A549 (cell line): ENCODE results near the gene ACO2. TPM values are rescaled to one million over a fixed set of nuclear protein-coding genes. Genes with fewer than 3 reads are reported as not detected.

Source experiments
- ATAC-seq, 2 experiments: fragments of 200-7000 bp in 1 of 2; fragments of >200 bp in 1 of 2; cut with Nextera tagmentation in 1 of 2; cut with Tn5 transposase in 1 of 2; 3 replicates each; pipeline versions ENCODE4 v1.8.0 to v1.9.1; 2018 to 2020; ENCODE audit warnings: mild to moderate bottlenecking in 1 of 2, moderate library complexity in 1 of 2
- CTCF ChIA-PET: fragments of 300-600 bp; sonication (Branson Sonifier 250); formaldehyde crosslinking; extraction: SDS; loops from one replicate; lab custom pipeline; 2021; ENCODE audit warnings: antibody characterized with exemption, inconsistent platforms; lab: Yijun Ruan, JAX
- POLR2A ChIA-PET: fragments of 350-600 bp; formaldehyde crosslinking; extraction: SDS; loops from one replicate; lab custom pipeline; 2021; ENCODE audit warnings: antibody characterized with exemption, inconsistent platforms; lab: Yijun Ruan, JAX
- DNase-seq, 2 experiments: peaks; one replicate each; pipeline versions ENCODE4 v3.0.0 to v3.0.0-alpha.2; 2011 to 2016; ENCODE audit warnings: low read depth in 1 of 2, low spot score in 1 of 2
- FAIRE-seq: peaks from 2 replicates; lab custom pipeline; 2011; peaks lifted over from hg19 to GRCh38; lab: Jason Lieb, UNC
- H3K27ac ChIP-seq, 2 experiments: fragments of >200 bp; sonication (Bioruptor Twin); formaldehyde crosslinking; 3 replicates each; pipeline ENCODE4 v1.5.1; 2016 to 2017
- H3K4me1 ChIP-seq: fragments of >200 bp; sonication (Bioruptor Twin); formaldehyde crosslinking; 3 replicates; pipeline ENCODE4 v1.6.1; 2016
- H3K4me2 ChIP-seq: fragments of >200 bp; sonication (Bioruptor Twin); formaldehyde crosslinking; 3 replicates; pipeline ENCODE4 v1.6.1; 2016
- H3K4me3 ChIP-seq: fragments of >200 bp; sonication (Bioruptor Twin); formaldehyde crosslinking; 3 replicates; pipeline ENCODE4 v1.5.1; 2016
- H3K9me3 ChIP-seq: fragments of >200 bp; sonication (Bioruptor Twin); formaldehyde crosslinking; 3 replicates; pipeline ENCODE4 v1.6.1; 2016
- CBX2 ChIP-seq: fragments of 200-600 bp; sonication (generic); IDR thresholded peaks from 2 replicates; pipeline ENCODE4 v1.6.1; 2016; ENCODE audit warnings: low read depth, mild to moderate bottlenecking, borderline replicate concordance
- CHD4 ChIP-seq: fragments of 200-600 bp; sonication (generic); IDR thresholded peaks from 2 replicates; pipeline ENCODE4 v1.6.1; 2016; ENCODE audit warnings: antibody characterized with exemption, mild to moderate bottlenecking, borderline replicate concordance
- E2F6 ChIP-seq: IDR thresholded peaks from 2 replicates; pipeline ENCODE4 v1.6.1; 2012; ENCODE audit warnings: low read depth, borderline replicate concordance
- EHMT2 ChIP-seq: fragments of 200-600 bp; sonication (generic); IDR thresholded peaks from 2 replicates; pipeline ENCODE4 v1.6.1; 2016; ENCODE audit warnings: antibody characterized with exemption, low read depth, mild to moderate bottlenecking, moderate library complexity
- ESRRA ChIP-seq: fragments of 150-350 bp; IDR thresholded peaks from 2 replicates; pipeline ENCODE4 v1.6.1; 2014; ENCODE audit warnings: mild to moderate bottlenecking, low read length, borderline replicate concordance
- FOSL2 ChIP-seq, 2 experiments: fragments of 450-650 bp in 1 of 2; fragments of >200 bp in 1 of 2; sonication (Bioruptor Twin) in 1 of 2; formaldehyde crosslinking; IDR thresholded peaks; 2 replicates each; pipeline versions ENCODE4 v1.5.0 to v1.6.1; 2016 to 2020; ENCODE audit warnings: mild to moderate bottlenecking in 1 of 2, moderate library complexity in 1 of 2
- FOXS1 ChIP-seq: fragments of 250-450 bp; sonication (Bioruptor Pico); IDR thresholded peaks from 2 replicates; pipeline ENCODE4 v1.5.0; 2020; ENCODE audit warnings: mild to moderate bottlenecking, moderate library complexity
- GATA3 ChIP-seq: IDR thresholded peaks from 2 replicates; pipeline ENCODE4 v1.6.1; 2012; ENCODE audit warnings: borderline replicate concordance
- HEYL ChIP-seq: fragments of 250-450 bp; sonication (Bioruptor Pico); IDR thresholded peaks from 2 replicates; pipeline ENCODE4 v1.8.0; 2021; ENCODE audit warnings: mild to moderate bottlenecking, moderate library complexity
- HOXB13 ChIP-seq: fragments of 250-450 bp; sonication (Bioruptor Pico); IDR thresholded peaks from 2 replicates; pipeline ENCODE4 v1.5.0; 2020; ENCODE audit warnings: low read depth, mild to moderate bottlenecking, moderate library complexity
- JUN ChIP-seq, 2 experiments: fragments of >200 bp; sonication (Bioruptor Twin); formaldehyde crosslinking; IDR thresholded peaks; 2 replicates in 1 of 2; 3 replicates in 1 of 2; pipeline ENCODE4 v1.6.1; 2016 to 2017
- JUNB ChIP-seq: fragments of >200 bp; sonication (Bioruptor Twin); formaldehyde crosslinking; IDR thresholded peaks from 2 replicates; pipeline ENCODE4 v1.6.1; 2016
- KDM1A ChIP-seq: fragments of 200-600 bp; sonication (generic); IDR thresholded peaks from 2 replicates; pipeline ENCODE4 v1.6.1; 2016; ENCODE audit warnings: low read depth, mild to moderate bottlenecking
- MAFK ChIP-seq: fragments of 450-650 bp; IDR thresholded peaks from 2 replicates; pipeline ENCODE4 v1.6.1; 2014; ENCODE audit not compliant: partially characterized antibody
- RARB ChIP-seq: fragments of 250-450 bp; sonication (Bioruptor Pico); IDR thresholded peaks from 2 replicates; pipeline ENCODE4 v1.8.0; 2021; ENCODE audit warnings: mild to moderate bottlenecking, moderate library complexity
- RFX5 ChIP-seq: fragments of 450-650 bp; IDR thresholded peaks from 2 replicates; pipeline ENCODE4 v1.7.1; 2014; ENCODE audit warnings: antibody characterized with exemption, mild to moderate bottlenecking, moderate library complexity
- WGBS: methylation state at CpG from one replicate; pipeline ENCODE4 v1.1.6; 2017; ENCODE audit errors: missing lambda C conversion rate; 5-methylcytosine and 5-hydroxymethylcytosine counted together
- polyA plus RNA-seq, 4 experiments: library from polyadenylated mRNA; depleted of rRNA in 3 of 4; stranded (reverse); fragments of >200 nt; fragmentation: RNase III in 1 of 4; extraction: RNeasy Plus Mini Kit Qiagen cat#74134 plus additional on column Dnase treatment in 1 of 4; gene quantifications; 2 replicates in 3 of 4; 3 replicates in 1 of 4; pipeline ENCODE4 v1.2.3, GENCODE V29; 2011 to 2017
- TF ChIP-seq, protein P1 (sequence below): fragments of 200-600 bp; sonication (generic); IDR thresholded peaks from 2 replicates; pipeline ENCODE4 v1.6.1; 2016; ENCODE audit warnings: antibody characterized with exemption, mild to moderate bottlenecking, moderate library complexity
- TF ChIP-seq, protein P2 (sequence below): fragments of >200 bp; sonication (Bioruptor Twin); formaldehyde crosslinking; IDR thresholded peaks from 3 replicates; pipeline ENCODE4 v1.5.1; 2016
- TF ChIP-seq, protein P3 (sequence below): IDR thresholded peaks from 2 replicates; pipeline ENCODE4 v1.6.1; 2012
- TF ChIP-seq, protein P4 (sequence below): fragments of 250-450 bp; sonication (Bioruptor Pico); IDR thresholded peaks from 2 replicates; pipeline ENCODE4 v1.5.0; 2020; ENCODE audit warnings: low read depth, mild to moderate bottlenecking, moderate library complexity

Gene ACO2
- polyA plus RNA-seq, 2 of the 4 experiments (the other 2 are of a cell fraction) = 30.7 to 43.7 TPM

- ChIA-PET POLR2A (no interaction called here), CTCF (interaction anchor here (6.3 kb wide), 2 partner anchors 13 to 127 kb away, joined by 64 to 69 read pairs; no protein-coding TSS in a partner anchor)
- H3K4me3 ChIP-seq = no peak overlapping the region
- no peaks in the 10 kb centered on the region for H3K4me1 ChIP-seq
- ATAC-seq = no peak
- H3K9me3 ChIP-seq = no peaks in the 10 kb centered on the region
- TF ChIP-seq MAFK = no peak
- TF ChIP-seq EHMT2 = no peak
- TF ChIP-seq, protein P1, sequence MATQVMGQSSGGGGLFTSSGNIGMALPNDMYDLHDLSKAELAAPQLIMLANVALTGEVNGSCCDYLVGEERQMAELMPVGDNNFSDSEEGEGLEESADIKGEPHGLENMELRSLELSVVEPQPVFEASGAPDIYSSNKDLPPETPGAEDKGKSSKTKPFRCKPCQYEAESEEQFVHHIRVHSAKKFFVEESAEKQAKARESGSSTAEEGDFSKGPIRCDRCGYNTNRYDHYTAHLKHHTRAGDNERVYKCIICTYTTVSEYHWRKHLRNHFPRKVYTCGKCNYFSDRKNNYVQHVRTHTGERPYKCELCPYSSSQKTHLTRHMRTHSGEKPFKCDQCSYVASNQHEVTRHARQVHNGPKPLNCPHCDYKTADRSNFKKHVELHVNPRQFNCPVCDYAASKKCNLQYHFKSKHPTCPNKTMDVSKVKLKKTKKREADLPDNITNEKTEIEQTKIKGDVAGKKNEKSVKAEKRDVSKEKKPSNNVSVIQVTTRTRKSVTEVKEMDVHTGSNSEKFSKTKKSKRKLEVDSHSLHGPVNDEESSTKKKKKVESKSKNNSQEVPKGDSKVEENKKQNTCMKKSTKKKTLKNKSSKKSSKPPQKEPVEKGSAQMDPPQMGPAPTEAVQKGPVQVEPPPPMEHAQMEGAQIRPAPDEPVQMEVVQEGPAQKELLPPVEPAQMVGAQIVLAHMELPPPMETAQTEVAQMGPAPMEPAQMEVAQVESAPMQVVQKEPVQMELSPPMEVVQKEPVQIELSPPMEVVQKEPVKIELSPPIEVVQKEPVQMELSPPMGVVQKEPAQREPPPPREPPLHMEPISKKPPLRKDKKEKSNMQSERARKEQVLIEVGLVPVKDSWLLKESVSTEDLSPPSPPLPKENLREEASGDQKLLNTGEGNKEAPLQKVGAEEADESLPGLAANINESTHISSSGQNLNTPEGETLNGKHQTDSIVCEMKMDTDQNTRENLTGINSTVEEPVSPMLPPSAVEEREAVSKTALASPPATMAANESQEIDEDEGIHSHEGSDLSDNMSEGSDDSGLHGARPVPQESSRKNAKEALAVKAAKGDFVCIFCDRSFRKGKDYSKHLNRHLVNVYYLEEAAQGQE = no peak
- no peak for TF ChIP-seq KDM1A
- TF ChIP-seq FOSL2 (IDR thresholded peaks at IDR 0.05) = no peak
- TF ChIP-seq FOSL2 (CRISPR knock-in tag; IDR thresholded peaks at IDR 0.05) = no peak
- TF ChIP-seq, protein P2, sequence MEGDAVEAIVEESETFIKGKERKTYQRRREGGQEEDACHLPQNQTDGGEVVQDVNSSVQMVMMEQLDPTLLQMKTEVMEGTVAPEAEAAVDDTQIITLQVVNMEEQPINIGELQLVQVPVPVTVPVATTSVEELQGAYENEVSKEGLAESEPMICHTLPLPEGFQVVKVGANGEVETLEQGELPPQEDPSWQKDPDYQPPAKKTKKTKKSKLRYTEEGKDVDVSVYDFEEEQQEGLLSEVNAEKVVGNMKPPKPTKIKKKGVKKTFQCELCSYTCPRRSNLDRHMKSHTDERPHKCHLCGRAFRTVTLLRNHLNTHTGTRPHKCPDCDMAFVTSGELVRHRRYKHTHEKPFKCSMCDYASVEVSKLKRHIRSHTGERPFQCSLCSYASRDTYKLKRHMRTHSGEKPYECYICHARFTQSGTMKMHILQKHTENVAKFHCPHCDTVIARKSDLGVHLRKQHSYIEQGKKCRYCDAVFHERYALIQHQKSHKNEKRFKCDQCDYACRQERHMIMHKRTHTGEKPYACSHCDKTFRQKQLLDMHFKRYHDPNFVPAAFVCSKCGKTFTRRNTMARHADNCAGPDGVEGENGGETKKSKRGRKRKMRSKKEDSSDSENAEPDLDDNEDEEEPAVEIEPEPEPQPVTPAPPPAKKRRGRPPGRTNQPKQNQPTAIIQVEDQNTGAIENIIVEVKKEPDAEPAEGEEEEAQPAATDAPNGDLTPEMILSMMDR = no peak
- no peak for TF ChIP-seq GATA3
- TF ChIP-seq E2F6 = no peak
- TF ChIP-seq CHD4 = no peak
- no peak for TF ChIP-seq HOXB13 (CRISPR knock-in tag)
- no peak for TF ChIP-seq CBX2
- TF ChIP-seq RARB (CRISPR knock-in tag) = no peak
- TF ChIP-seq, protein P3, sequence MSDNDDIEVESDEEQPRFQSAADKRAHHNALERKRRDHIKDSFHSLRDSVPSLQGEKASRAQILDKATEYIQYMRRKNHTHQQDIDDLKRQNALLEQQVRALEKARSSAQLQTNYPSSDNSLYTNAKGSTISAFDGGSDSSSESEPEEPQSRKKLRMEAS = no peak
- no peak for TF ChIP-seq JUN (IDR thresholded peaks at IDR 0.05)
- no peak for TF ChIP-seq RFX5
- TF ChIP-seq FOXS1 (CRISPR knock-in tag) = no peak
- TF ChIP-seq JUNB = no peak
- TF ChIP-seq, protein P4, sequence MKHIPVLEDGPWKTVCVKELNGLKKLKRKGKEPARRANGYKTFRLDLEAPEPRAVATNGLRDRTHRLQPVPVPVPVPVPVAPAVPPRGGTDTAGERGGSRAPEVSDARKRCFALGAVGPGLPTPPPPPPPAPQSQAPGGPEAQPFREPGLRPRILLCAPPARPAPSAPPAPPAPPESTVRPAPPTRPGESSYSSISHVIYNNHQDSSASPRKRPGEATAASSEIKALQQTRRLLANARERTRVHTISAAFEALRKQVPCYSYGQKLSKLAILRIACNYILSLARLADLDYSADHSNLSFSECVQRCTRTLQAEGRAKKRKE (CRISPR knock-in tag) = no peak
- TF ChIP-seq ESRRA = no peak
- TF ChIP-seq HEYL = no peak
- FAIRE-seq = no peak
- no peak overlapping the region for H3K27ac ChIP-seq
- no peak overlapping the region for H3K4me2 ChIP-seq
- DNase-seq = no peak
- 92% methylated on average over 7 of the region's 13 CpGs for WGBS
Measured at GRCh38 chr22:41528938-41529561, 60.1 kb downstream of the ACO2 start.
